Adrenal gland (tissue), 5 donors: ENCODE measurements around the gene DMXL2.

Source experiments
- CTCF ChIP-seq, 6 experiments: fragments of 450-650 bp in 4 of 6; fragments of 200-600 bp in 2 of 6; sonication (generic) in 1 of 6; IDR thresholded peaks; 1 replicate in 5 of 6; 2 replicates in 1 of 6; pipeline versions ENCODE4 v1.5.1 to v1.8.0; 2016 to 2021; ENCODE audit warnings: antibody characterized with exemption in 6 of 6, mild to moderate bottlenecking in 2 of 6, moderate library complexity in 1 of 6
- POLR2A ChIP-seq, 2 donors: fragments of 450-650 bp; IDR thresholded peaks; one replicate each; pipeline ENCODE4 v1.6.1; 2017; ENCODE audit warnings: antibody characterized with exemption in 2 of 2, mild to moderate bottlenecking in 2 of 2, moderate library complexity in 1 of 2
- donor health status: DM: no; HTN: no; CAD: no.

GRCh38 chr15:51652084-51652668, 29.6 kb upstream of the DMXL2 start:
- no peak for TF ChIP-seq CTCF (IDR thresholded peaks at IDR 0.05)
- no peak for TF ChIP-seq POLR2A (IDR thresholded peaks at IDR 0.05)
